ENCODE data around the gene ADGRE2. TPM values are rescaled to one million over a fixed set of nuclear protein-coding genes. Genes with fewer than 3 reads are reported as not detected.

The ADGRE2 gene
- total RNA-seq, 1 donor from 2014 or later = 0.12 TPM

- no peak for DNase-seq (ENCODE audit: low read depth)
- TF ChIP-seq CTCF (conservative IDR thresholded peaks at IDR 0.05; ENCODE audit: low read depth, low read length) = no peak
- no peak overlapping the region for H3K4me3 ChIP-seq (ENCODE audit: low read depth, low read length)
Observed at GRCh38 chr19:14699641-14700040, 78.7 kb downstream of the ADGRE2 start.

DNA sequence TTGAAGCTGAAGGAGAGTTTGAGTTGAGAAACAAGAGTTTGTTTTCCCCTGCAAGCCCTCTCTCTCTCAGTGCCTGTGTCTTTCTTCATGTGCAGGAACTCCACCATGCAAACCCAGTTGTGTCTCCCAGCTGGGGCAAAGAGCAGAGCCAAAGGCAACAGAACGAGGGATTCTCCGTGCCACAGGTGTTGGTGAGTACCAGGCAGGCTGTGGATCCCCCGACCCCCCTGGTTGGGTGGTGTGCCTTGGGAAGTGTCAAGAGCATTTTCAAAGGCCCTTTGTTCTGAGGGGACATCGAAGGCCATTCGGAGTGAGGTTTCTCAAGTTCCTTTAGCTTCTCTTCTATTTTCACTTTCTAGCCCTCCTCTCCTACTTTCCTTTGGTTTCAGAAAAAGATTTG, 82.9 kb downstream of the ADGRE2 start:
- no peak overlapping the region for H3K4me3 ChIP-seq (ENCODE audit: low read depth, low read length)
- no peak for TF ChIP-seq CTCF (conservative IDR thresholded peaks at IDR 0.05; ENCODE audit: low read depth, low read length)
- no peak for DNase-seq (ENCODE audit: low read depth)

DNA sequence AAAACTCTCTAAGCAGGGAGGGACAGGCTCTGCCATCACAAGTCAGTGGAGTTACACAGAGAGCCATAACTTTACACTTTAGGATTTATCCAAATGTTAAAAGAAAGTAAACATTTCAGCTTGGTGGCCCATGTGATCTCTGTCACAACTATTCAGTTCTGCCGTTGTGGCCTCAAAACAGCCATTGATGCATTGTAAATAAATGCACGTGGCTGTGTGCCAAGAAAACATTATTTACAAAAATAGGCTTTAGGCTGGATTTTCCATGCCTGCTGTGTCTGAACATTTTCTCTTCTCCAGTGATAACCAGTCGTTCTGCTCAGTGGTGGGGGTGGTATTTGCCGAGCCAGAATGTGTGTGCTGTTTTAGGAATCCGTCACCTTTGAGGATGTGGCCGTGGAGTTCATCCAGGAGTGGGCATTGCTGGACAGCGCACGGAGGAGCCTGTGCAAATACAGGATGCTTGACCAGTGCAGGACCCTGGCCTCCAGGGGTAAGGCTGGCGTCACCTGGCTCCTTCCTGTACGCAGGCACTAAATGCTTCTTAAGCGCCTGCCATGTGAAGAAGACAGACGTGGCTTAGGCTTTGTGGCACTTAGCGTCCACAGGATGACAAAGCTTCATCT, 83.6 kb downstream of the ADGRE2 start:
- TF ChIP-seq CTCF (conservative IDR thresholded peaks at IDR 0.05; ENCODE audit: low read depth, low read length) = no peak
- no peak overlapping the region for H3K4me3 ChIP-seq (ENCODE audit: low read depth, low read length)
- no peak for DNase-seq (ENCODE audit: low read depth)

GRCh38 chr19:14689598-14690503, 88.5 kb downstream of the ADGRE2 start, which contains the start of gene ZNF333:
Gene ZNF333 (plus strand): TSS chr19:14690048. CDS start chr19:14693492, 3,444 bp downstream.
- peak; percentile 22 for DNase-seq (ENCODE audit: low read depth)
- no peak for TF ChIP-seq CTCF (conservative IDR thresholded peaks at IDR 0.05; ENCODE audit: low read depth, low read length)
- peak within 1 kb of the TSS; percentile 82 for H3K4me3 ChIP-seq (ENCODE audit: low read depth, low read length)

GRCh38 chr19:14686411-14686810, 91.9 kb downstream of the ADGRE2 start:
- no peak for DNase-seq (ENCODE audit: low read depth)
- TF ChIP-seq CTCF (conservative IDR thresholded peaks at IDR 0.05; ENCODE audit: low read depth, low read length) = peak; percentile 44
- no peak overlapping the region for H3K4me3 ChIP-seq (ENCODE audit: low read depth, low read length)

DNA sequence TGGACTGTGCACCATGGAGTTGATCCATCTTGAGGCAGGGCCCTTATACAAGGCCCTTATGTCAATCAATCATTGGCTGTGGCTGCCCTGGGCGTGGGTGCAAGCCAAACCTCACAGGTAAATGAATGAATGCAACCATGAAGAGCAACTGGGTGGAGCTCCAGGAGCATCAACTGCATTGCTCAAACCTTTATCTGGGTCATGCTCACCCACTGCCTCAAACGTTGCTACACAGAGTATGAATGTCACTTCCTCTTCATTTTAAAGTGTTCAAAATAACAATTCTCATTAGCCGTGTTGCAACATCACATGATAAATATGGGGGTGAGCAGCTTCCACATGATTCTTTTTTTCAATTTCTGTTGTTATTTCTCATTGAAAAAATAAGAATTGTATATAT, 94.9 kb downstream of the ADGRE2 start:
- DNase-seq (ENCODE audit: low read depth) = no peak
- H3K4me3 ChIP-seq (ENCODE audit: low read depth, low read length) = no peak overlapping the region
- TF ChIP-seq CTCF (conservative IDR thresholded peaks at IDR 0.05; ENCODE audit: low read depth, low read length) = no peak

Other genes with a start within 250 kb of the ADGRE2 start
- 57.7 and 95.3 TPM in 2 replicates for gene TECR, start 249.0 kb downstream of the ADGRE2 start, total RNA-seq
- 400 and 402 TPM in 2 replicates for gene NDUFB7, start 206.5 kb downstream of the ADGRE2 start, total RNA-seq
- not detected in 2 replicates for gene CLEC17A, start 195.5 kb downstream of the ADGRE2 start, total RNA-seq
- gene ADGRE3, start 103.7 kb downstream of the ADGRE2 start, total RNA-seq = not detected in 2 replicates
- gene ZNF333, start 88.5 kb downstream of the ADGRE2 start, total RNA-seq = 5.7 and 6.3 TPM in 2 replicates
- not detected in 2 replicates for gene OR7A5, start 56.6 kb upstream of the ADGRE2 start, total RNA-seq
- gene OR7C1, start 56.6 kb upstream of the ADGRE2 start, total RNA-seq = not detected in 2 replicates
- gene OR7A10, start 70.4 kb upstream of the ADGRE2 start, total RNA-seq = not detected in 2 replicates
- gene OR7A17, start 107.6 kb upstream of the ADGRE2 start, total RNA-seq = not detected in 2 replicates
- not detected in 2 replicates for gene OR7C2, start 162.9 kb upstream of the ADGRE2 start, total RNA-seq
- not detected in 2 replicates for gene SLC1A6, start 201.3 kb upstream of the ADGRE2 start, total RNA-seq